ENCODE results near the gene MYT1. TPM values are rescaled to one million over a fixed set of nuclear protein-coding genes. Genes with fewer than 3 reads are reported as not detected.
"Not testable (repeated sequence)": the region's sequence is repeated elsewhere in the genome, so short reads cannot be mapped to it uniquely, and the experiment has no call there.

MYT1 gene
- total and polyA plus RNA-seq, 7 donors, result under 0.01 TPM; not detected in 6

DNA sequence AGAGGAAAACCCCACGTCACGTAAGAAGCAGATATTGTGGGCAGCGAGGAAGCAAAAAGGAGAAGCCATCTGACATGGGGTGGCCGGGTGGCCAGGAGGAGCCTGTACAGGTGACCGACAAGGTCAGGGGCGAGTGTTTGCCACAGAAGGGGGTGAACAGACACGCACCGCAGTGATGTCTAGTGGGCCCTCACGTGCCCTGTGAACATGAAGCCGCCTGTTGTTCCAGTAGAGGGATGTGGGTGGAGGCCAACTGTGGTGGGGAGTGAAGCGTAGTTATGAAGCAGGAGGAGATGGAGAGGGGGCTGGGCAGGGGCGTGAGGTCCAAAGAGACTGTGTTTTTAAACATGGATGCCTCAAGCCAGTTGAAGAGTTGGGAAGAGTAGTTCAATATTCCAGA, 20.5 kb downstream of the MYT1 start:
- no peak for ATAC-seq
- no peaks in the 10 kb centered on the region for H3K4me1 ChIP-seq
- H3K4me3 ChIP-seq, result no peak overlapping the region
- H3K36me3 ChIP-seq (ENCODE audit: insufficient read depth in 1 of 2, low read depth in 1 of 2), result no peaks in the 10 kb centered on the region
- TF ChIP-seq, protein P1, sequence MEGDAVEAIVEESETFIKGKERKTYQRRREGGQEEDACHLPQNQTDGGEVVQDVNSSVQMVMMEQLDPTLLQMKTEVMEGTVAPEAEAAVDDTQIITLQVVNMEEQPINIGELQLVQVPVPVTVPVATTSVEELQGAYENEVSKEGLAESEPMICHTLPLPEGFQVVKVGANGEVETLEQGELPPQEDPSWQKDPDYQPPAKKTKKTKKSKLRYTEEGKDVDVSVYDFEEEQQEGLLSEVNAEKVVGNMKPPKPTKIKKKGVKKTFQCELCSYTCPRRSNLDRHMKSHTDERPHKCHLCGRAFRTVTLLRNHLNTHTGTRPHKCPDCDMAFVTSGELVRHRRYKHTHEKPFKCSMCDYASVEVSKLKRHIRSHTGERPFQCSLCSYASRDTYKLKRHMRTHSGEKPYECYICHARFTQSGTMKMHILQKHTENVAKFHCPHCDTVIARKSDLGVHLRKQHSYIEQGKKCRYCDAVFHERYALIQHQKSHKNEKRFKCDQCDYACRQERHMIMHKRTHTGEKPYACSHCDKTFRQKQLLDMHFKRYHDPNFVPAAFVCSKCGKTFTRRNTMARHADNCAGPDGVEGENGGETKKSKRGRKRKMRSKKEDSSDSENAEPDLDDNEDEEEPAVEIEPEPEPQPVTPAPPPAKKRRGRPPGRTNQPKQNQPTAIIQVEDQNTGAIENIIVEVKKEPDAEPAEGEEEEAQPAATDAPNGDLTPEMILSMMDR (IDR thresholded peaks at IDR 0.05), result no peak
- no peaks in the 10 kb centered on the region for H3K9me3 ChIP-seq
- intact Hi-C loops (cut with DNase I), result no loop called here
- no peak overlapping the region for H3K27ac ChIP-seq
- H3K27me3 ChIP-seq (ENCODE audit: insufficient read depth in 3 of 3, low read length in 2 of 3), result peaks cover 0 to 13% (median 2%) of the 10 kb centered on the region in 3 donors
- DNase-seq, result no peak
- 82 to 91% (median 82%) methylated on average over 12 of the region's 12 CpGs for WGBS, 3 donors

DNA sequence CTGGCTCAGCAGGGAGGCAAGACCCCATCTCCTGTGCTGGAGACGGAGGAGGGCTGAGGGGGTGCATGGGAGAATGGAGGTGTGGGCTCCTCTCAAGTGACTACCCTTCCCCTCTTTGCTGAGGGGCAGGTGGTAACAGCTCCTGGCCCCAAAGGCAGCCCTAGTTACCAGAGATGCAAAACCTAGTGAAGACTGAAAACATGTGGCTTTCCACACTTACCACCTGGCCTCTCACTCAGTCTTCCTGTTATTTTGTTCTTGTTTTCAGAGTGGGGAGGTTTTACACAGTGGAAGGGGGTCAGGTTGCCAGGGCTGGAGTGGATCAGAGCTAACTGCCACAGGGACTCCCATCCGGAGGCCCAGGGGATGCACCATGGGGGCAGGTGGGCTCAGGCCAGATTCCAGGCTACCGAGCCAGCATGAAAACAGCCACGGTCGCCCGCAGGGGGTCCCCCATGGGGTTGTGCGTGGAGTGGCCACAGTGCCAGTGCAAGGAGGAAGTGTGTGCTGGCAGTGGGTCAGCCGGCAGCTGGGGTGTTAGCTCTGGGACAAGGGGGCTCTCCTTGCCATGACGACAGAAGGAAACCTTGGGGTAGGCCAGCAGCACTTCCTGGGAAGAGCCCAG, 21.1 kb downstream of the MYT1 start:
- Histone ChIP-seq H3K9me3 (no peaks in the 10 kb centered on the region), H3K27me3 (ENCODE audit: insufficient read depth in 3 of 3, low read length in 2 of 3) (peaks cover 0 to 13% (median 2%) of the 10 kb centered on the region in 3 donors), H3K4me1 (no peaks in the 10 kb centered on the region), H3K27ac (no peak overlapping the region), H3K4me3 (no peak overlapping the region), H3K36me3 (ENCODE audit: insufficient read depth in 1 of 2, low read depth in 1 of 2) (no peaks in the 10 kb centered on the region)
- DNase-seq, result no peak
- ATAC-seq, result no peak
- WGBS, 3 donors, result 65 to 75% (median 69%) methylated on average over 9 of the region's 9 CpGs
- intact Hi-C loops (cut with DNase I), result no loop called here
- TF ChIP-seq, protein P1 (IDR thresholded peaks at IDR 0.05), result no peak

DNA sequence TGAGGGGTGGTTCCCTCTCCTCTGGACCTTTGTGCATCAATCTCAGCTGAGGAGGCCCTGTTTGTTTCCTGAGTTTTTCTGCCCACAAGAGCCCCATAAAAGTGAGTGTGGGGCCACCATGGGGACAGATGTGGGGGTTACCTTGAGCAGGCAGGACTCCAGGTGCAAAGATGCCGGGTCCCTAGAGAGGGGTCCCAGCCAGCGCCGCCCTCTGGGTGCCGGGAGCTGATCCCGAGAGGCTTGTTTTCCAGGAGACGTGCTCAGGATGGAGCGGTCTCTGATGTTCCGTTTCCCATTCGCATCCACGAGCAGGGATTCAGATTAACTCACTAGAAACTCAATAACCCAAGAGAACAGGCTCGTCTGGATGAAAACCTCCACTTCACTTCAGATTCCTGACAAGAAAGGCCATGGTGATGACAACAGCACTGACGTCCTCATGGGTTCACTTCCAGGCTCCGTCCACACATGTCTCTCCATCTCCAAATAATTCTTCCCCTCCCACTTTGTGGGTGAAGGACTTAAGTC, 21.9 kb downstream of the MYT1 start:
- Histone ChIP-seq H3K4me3 (no peak overlapping the region), H3K4me1 (no peaks in the 10 kb centered on the region), H3K9me3 (no peaks in the 10 kb centered on the region), H3K36me3 (ENCODE audit: insufficient read depth in 1 of 2, low read depth in 1 of 2) (no peaks in the 10 kb centered on the region), H3K27me3 (ENCODE audit: insufficient read depth in 3 of 3, low read length in 2 of 3) (peaks cover 0 to 18% (median 2%) of the 10 kb centered on the region in 3 donors), H3K27ac (no peak overlapping the region)
- ATAC-seq, result no peak
- no peak for DNase-seq
- intact Hi-C loops (cut with DNase I), result no loop called here
- TF ChIP-seq, protein P1 (IDR thresholded peaks at IDR 0.05), result no peak
- 92 to 93% (median 92%) methylated on average over 13 of the region's 13 CpGs for WGBS, 3 donors

DNA sequence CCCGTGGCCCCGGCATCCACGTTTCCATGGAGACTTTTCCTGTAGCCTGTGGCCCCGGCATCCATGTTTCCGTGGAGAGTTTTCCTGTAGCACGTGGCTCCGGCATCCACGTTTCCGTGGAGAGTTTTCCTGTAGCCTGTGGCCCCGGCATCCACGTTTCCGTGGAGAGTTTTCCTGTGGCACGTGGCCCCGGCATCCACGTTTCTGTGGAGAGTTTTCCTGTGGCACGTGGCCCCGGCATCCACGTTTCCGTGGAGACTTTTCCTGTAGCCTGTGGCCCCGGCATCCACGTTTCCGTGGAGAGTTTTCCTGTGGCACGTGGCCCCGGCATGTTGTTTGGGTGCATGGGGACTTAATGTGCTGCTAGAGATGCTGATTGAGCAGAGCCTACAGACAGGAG, 23.0 kb downstream of the MYT1 start:
- H3K9me3 ChIP-seq; ATAC-seq; H3K27ac ChIP-seq; DNase-seq; H3K4me3 ChIP-seq; H3K4me1 ChIP-seq; intact Hi-C loops (cut with DNase I); H3K36me3 ChIP-seq (ENCODE audit: insufficient read depth in 1 of 2, low read depth in 1 of 2): not testable (repeated sequence)
- peaks cover 0 to 29% (median 3%) of the 10 kb centered on the region in 3 donors for H3K27me3 ChIP-seq (ENCODE audit: insufficient read depth in 3 of 3, low read length in 2 of 3)
- 94 to 97% (median 95%) methylated on average over 24 of the region's 24 CpGs for WGBS, 3 donors

DNA sequence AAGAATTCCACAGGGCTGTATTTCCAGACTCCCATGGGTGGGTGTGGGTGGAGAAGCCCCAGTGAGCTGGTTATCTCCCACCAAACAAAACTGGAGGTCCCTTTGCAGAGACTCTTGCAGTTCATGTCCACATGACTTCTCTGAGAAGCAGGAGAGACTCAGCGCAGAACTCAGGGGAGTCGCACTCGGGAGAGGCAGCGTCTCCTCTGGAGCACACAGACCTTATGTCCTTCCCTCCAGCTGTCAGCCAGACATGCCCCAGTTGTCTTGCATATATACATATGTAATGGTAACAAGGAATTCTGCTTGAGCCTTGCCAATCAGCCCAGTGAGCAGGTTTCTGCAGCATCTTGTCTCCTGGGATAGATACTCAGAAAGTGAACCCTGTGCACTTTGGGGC, 23.8 kb downstream of the MYT1 start:
- no peaks in the 10 kb centered on the region for H3K4me1 ChIP-seq
- H3K9me3 ChIP-seq, result no peaks in the 10 kb centered on the region
- no peaks in the 10 kb centered on the region for H3K36me3 ChIP-seq (ENCODE audit: insufficient read depth in 1 of 2, low read depth in 1 of 2)
- ATAC-seq, result no peak
- TF ChIP-seq, protein P1 (IDR thresholded peaks at IDR 0.05), result no peak
- peaks cover 0 to 35% (median 8%) of the 10 kb centered on the region in 3 donors for H3K27me3 ChIP-seq (ENCODE audit: insufficient read depth in 3 of 3, low read length in 2 of 3)
- no peak overlapping the region for H3K4me3 ChIP-seq
- intact Hi-C loops (cut with DNase I), result no loop called here
- no peak for DNase-seq
- H3K27ac ChIP-seq, result no peak overlapping the region
- 83 to 87% (median 83%) methylated on average over 4 of the region's 4 CpGs for WGBS, 3 donors
